ENCODE data around the gene CELF4. TPM values are rescaled to one million over a fixed set of nuclear protein-coding genes. Genes with fewer than 3 reads are reported as not detected.

Gene CELF4
- total RNA-seq, 3 donors from 2014 or later: 1.0 TPM; not detected in 2

DNA sequence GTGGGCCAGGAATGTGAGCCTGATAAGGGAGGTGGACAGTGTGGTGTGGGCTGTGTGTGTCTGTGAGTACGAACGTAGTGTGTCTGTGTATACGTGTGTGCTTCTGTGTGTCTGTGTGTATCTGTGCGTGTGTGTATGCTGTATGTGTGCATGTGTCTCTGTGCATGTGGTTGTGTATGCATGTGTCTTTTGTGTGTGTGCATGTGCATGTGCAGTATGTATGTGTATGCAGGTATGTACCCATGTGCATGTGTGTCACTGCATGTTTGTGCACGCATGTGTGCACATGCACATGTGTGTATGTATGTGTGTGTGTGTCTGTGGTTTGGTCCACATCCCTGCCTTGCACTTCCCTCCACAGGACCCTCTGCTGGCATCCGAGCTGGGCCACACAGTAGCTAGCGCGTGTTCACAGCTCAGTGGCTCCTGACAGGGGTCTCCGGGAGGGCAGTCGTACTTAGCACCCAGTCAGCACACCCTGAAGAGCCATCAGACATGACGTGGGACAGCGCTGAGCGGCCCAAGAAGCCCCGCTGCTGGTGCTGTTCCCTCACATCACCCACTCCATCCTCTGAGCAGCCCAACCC is 114.3 kb downstream of the CELF4 start:
- Histone ChIP-seq H3K27me3 (peaks cover 0 to 3% of the 10 kb centered on the region in 2 donors), H3K27ac (no peak overlapping the region), H3K36me3 (no peaks in the 10 kb centered on the region), H3K4me3 (no peak overlapping the region), H3K4me1 (peaks cover 0 to 2% of the 10 kb centered on the region in 2 donors), H3K9me3 (no peaks in the 10 kb centered on the region)
- intact Hi-C loops (cut with DNase I; ENCODE audit: low total_unique reads): no loop called here
- no peak for TF ChIP-seq POLR2A (IDR thresholded peaks at IDR 0.05)
- DNase-seq (ENCODE audit: low spot score in 2 of 2): no peak

DNA sequence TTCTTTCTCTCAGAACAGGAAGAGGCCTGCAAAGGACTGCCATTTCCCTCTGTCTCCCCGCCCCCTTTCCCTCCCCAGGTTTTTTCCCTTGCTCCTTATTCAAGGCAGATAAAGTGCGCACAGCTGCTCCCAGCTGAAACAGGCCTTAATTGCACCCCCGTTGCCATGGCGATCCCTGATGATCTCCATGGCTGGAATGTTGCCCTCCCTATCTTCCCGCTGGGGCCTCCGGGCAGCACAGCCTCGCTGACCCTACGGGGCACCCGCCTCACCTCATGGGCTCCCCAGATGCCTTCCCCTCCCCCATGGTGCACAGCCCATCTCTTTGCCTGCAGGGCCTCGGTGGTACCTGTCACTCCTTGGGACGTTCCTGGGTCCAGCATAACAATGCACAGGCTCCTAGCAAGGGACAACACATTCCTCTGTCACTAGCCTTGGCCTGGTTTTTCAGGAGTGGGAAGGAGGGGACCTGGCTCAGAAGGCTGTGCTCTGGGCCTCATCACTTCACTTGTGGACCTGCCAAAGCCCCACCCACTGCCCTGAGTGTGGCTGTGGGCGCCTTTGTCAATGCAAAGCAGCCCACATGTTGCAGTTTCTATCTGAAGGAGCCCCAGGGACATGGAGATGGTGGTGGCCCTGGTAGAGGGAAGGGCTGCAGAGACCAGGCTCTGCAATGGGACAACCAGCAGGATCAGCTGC is 115.0 kb downstream of the CELF4 start:
- H3K27me3 ChIP-seq: peaks cover 0 to 3% of the 10 kb centered on the region in 2 donors
- TF ChIP-seq POLR2A (IDR thresholded peaks at IDR 0.05): no peak
- TF ChIP-seq POLR2AphosphoS5 (IDR thresholded peaks at IDR 0.05): no peak
- TF ChIP-seq, protein P1, sequence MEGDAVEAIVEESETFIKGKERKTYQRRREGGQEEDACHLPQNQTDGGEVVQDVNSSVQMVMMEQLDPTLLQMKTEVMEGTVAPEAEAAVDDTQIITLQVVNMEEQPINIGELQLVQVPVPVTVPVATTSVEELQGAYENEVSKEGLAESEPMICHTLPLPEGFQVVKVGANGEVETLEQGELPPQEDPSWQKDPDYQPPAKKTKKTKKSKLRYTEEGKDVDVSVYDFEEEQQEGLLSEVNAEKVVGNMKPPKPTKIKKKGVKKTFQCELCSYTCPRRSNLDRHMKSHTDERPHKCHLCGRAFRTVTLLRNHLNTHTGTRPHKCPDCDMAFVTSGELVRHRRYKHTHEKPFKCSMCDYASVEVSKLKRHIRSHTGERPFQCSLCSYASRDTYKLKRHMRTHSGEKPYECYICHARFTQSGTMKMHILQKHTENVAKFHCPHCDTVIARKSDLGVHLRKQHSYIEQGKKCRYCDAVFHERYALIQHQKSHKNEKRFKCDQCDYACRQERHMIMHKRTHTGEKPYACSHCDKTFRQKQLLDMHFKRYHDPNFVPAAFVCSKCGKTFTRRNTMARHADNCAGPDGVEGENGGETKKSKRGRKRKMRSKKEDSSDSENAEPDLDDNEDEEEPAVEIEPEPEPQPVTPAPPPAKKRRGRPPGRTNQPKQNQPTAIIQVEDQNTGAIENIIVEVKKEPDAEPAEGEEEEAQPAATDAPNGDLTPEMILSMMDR (IDR thresholded peaks at IDR 0.05): no peak
- H3K36me3 ChIP-seq: no peaks in the 10 kb centered on the region
- intact Hi-C loops (cut with DNase I; ENCODE audit: low total_unique reads): no loop called here
- no peaks in the 10 kb centered on the region for H3K9me3 ChIP-seq
- peaks cover 0 to 2% of the 10 kb centered on the region in 2 donors for H3K4me1 ChIP-seq
- DNase-seq (ENCODE audit: low spot score in 2 of 2): no peak
- H3K27ac ChIP-seq: no peak overlapping the region
- no peak overlapping the region for H3K4me3 ChIP-seq

DNA sequence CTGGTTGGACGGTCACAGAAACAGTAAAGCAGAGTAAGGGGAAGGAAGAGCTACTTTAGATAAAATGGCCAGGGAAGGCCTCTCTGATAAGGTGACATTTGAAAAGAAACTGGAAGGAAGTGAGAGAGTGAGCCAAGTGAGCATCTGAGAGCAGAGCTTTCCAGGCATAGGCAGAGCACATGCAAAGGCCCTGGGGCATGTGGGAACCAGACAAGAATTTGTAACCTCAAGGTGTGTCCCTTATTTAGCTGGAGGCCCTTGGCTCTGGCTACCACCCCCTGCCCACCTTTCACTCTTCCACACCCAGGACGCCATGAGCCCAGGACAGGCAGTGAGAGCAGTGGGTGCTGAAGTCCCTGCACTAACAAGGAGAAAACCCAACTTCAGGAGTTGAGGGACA is 116.0 kb downstream of the CELF4 start:
- peaks cover 0 to 2% of the 10 kb centered on the region in 2 donors for H3K4me1 ChIP-seq
- H3K9me3 ChIP-seq: no peaks in the 10 kb centered on the region
- intact Hi-C loops (cut with DNase I; ENCODE audit: low total_unique reads): no loop called here
- H3K36me3 ChIP-seq: no peaks in the 10 kb centered on the region
- peaks cover 0 to 3% of the 10 kb centered on the region in 2 donors for H3K27me3 ChIP-seq
- no peak for DNase-seq (ENCODE audit: low spot score in 2 of 2)
- TF ChIP-seq POLR2AphosphoS5 (IDR thresholded peaks at IDR 0.05) (no peak), POLR2A (IDR thresholded peaks at IDR 0.05) (no peak)
- H3K4me3 ChIP-seq: no peak overlapping the region
- H3K27ac ChIP-seq: no peak overlapping the region

DNA sequence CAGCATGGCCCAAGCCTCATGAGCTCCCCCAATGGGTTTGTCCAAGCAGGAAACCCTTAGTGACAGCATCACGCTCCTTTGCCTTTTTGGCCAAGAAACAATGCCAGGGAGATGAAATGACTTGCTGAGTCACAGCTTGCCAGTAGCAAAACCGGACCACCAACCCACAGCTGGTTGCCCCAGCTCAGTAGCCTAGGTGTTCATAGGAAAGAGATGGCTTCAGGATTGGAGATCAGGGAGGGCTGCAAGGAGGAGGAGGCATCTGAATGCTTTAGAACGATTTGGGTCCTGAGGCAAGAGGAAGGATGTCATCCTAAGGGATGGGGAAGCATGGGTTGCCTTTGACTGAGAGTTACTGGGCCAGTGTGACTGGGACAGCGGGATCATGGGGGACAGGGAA is 116.7 kb downstream of the CELF4 start:
- H3K4me1 ChIP-seq: peaks cover 0 to 2% of the 10 kb centered on the region in 2 donors
- H3K27me3 ChIP-seq: peaks cover 0 to 3% of the 10 kb centered on the region in 2 donors
- DNase-seq (ENCODE audit: low spot score in 2 of 2): no peak
- no peak overlapping the region for H3K27ac ChIP-seq
- no peaks in the 10 kb centered on the region for H3K9me3 ChIP-seq
- H3K4me3 ChIP-seq: no peak overlapping the region
- intact Hi-C loops (cut with DNase I; ENCODE audit: low total_unique reads): no loop called here
- H3K36me3 ChIP-seq: no peaks in the 10 kb centered on the region
- TF ChIP-seq, protein P1 (IDR thresholded peaks at IDR 0.05): no peak
- TF ChIP-seq POLR2A (IDR thresholded peaks at IDR 0.05) (no peak), POLR2AphosphoS5 (IDR thresholded peaks at IDR 0.05) (no peak)

DNA sequence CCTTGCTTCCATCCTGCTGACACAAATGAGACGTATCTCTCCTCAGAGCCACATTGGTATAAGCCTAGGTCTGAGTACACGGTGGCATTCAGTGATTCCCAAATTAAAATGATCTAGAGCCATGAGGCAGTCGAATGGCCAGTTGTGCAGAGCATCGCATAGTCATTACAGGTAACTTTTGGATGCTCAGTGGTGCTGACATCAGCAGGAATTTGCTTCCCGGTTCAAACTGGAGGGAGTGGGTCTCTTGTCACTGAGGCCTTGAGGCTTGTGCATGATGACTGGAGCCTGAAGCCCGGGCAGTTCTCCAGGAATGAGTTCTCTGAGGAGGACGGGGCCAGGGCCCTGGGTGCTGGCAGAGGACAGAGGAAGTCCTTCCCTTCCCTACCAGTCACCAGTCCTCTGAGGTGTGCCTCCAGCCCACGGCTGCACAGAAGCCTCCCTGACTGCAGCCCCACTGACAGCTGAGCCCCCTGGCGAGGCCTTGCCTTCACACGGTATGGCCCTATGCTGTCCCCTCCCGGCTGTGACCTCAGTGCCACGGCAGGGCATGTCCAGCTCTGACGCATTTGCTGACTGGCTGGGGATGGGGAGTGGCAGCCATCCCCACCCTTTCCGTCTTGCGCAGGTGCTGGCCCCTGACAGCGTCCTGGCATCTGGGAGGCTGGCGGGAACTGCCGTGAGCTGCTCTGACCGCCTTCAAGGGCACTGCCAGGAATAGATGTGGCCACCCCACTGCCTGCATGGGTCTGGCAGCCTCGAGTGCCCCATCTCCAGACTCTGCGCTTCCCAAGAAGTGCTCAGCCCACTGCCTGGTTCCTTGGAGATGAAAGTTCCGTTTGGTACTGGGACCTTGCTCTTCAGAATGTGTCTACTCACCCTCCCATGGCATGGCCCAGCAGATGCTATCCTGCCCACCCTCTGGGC is 117.4 kb downstream of the CELF4 start:
- Histone ChIP-seq H3K9me3 (no peaks in the 10 kb centered on the region), H3K27me3 (peaks cover 0 to 7% of the 10 kb centered on the region in 2 donors), H3K36me3 (no peaks in the 10 kb centered on the region), H3K27ac (no peak overlapping the region), H3K4me1 (peaks cover 0 to 2% of the 10 kb centered on the region in 2 donors), H3K4me3 (no peak overlapping the region)
- TF ChIP-seq, protein P1 (IDR thresholded peaks at IDR 0.05): no peak
- TF ChIP-seq POLR2A (IDR thresholded peaks at IDR 0.05) (no peak), POLR2AphosphoS5 (IDR thresholded peaks at IDR 0.05) (no peak)
- intact Hi-C loops (cut with DNase I; ENCODE audit: low total_unique reads): no loop called here
- DNase-seq (ENCODE audit: low spot score in 2 of 2): no peak

Measured in breast epithelium (tissue), 4 donors.